ENCODE results near the gene PLEKHG4B. TPM values are rescaled to one million over a fixed set of nuclear protein-coding genes. Genes with fewer than 3 reads are reported as not detected.

Gene PLEKHG4B
- total and polyA plus RNA-seq, 7 donors: 0.01 TPM; not detected in 6

DNA sequence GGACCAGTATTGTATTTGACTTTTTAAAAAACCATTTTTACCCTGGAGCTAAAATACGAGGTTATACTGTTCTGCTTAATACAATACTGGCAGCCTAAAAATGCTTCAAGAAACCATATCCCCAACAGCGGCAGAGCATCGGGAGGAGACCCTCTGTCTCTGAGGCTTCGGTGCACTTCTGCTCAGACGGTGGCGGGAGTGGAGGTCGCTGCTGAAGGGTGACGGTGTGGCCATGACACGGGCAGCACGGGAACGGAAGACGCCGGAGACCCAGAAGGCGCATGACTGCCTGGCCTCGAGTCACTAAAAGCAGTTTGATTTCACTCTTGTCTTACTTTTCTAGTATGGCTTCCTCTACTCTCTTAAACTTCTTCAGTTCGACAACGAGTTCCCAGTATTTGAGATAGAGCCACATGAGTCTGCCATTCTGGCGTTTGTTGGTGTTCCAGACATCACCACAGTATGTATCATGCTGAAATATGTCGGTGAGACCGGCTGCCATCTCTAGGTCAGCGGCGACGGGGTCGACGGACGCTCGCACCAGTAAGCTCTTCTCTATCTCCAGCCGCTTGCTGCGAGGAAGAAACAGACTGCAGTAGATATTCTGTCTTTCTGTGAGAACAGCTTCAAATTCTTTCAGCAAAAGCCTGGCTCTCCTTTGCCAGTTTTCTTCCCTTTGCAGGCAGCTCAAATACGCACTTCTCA lies 113.2 kb downstream of the PLEKHG4B start:
- H3K27me3 ChIP-seq (ENCODE audit: insufficient read depth in 3 of 3, low read length in 2 of 3): no peaks in the 10 kb centered on the region
- ATAC-seq (no peak), DNase-seq (no peak)
- intact Hi-C loops (cut with DNase I): no loop called here
- peaks cover 10% of the 10 kb centered on the region for H3K4me1 ChIP-seq
- H3K27ac ChIP-seq: no peak overlapping the region
- 94 to 97% (median 94%) methylated on average over 30 of the region's 30 CpGs for WGBS, 3 donors
- peaks cover 0 to 31% of the 10 kb centered on the region in 2 donors for H3K36me3 ChIP-seq (ENCODE audit: insufficient read depth in 1 of 2, low read depth in 1 of 2)
- H3K9me3 ChIP-seq: no peaks in the 10 kb centered on the region
- TF ChIP-seq, protein P1, sequence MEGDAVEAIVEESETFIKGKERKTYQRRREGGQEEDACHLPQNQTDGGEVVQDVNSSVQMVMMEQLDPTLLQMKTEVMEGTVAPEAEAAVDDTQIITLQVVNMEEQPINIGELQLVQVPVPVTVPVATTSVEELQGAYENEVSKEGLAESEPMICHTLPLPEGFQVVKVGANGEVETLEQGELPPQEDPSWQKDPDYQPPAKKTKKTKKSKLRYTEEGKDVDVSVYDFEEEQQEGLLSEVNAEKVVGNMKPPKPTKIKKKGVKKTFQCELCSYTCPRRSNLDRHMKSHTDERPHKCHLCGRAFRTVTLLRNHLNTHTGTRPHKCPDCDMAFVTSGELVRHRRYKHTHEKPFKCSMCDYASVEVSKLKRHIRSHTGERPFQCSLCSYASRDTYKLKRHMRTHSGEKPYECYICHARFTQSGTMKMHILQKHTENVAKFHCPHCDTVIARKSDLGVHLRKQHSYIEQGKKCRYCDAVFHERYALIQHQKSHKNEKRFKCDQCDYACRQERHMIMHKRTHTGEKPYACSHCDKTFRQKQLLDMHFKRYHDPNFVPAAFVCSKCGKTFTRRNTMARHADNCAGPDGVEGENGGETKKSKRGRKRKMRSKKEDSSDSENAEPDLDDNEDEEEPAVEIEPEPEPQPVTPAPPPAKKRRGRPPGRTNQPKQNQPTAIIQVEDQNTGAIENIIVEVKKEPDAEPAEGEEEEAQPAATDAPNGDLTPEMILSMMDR (IDR thresholded peaks at IDR 0.05): no peak
- no peak overlapping the region for H3K4me3 ChIP-seq

DNA sequence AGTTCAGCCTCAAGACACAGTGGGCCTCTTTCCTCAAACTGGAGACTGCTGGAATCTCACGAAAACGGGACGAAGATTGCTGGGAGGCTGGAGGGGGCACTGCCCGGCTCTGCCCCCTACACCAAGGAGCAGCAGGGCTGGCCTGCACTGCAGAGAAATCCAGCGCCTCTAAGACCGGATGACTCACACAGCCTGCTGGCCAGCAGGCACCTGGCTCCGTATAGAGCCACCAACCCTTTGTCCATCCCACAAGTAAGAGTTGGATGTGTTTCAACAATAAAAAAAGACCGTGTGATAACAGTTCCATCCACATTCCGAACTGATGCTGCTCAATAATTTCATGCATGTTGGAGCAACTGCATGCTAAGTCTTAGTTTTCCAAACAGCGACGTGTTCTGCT lies 114.4 kb downstream of the PLEKHG4B start:
- no peak overlapping the region for H3K4me3 ChIP-seq
- peaks cover 10% of the 10 kb centered on the region for H3K4me1 ChIP-seq
- peaks cover 0 to 31% of the 10 kb centered on the region in 2 donors for H3K36me3 ChIP-seq (ENCODE audit: insufficient read depth in 1 of 2, low read depth in 1 of 2)
- no peaks in the 10 kb centered on the region for H3K27me3 ChIP-seq (ENCODE audit: insufficient read depth in 3 of 3, low read length in 2 of 3)
- intact Hi-C loops (cut with DNase I): no loop called here
- H3K27ac ChIP-seq: peak overlapping the region; percentile 38
- ATAC-seq (peak; percentile 95 to 98 (median 97)), DNase-seq (no peak)
- WGBS, 3 donors: 27 to 36% (median 29%) methylated on average over 11 of the region's 11 CpGs
- TF ChIP-seq, protein P1 (IDR thresholded peaks at IDR 0.05): no peak
- no peaks in the 10 kb centered on the region for H3K9me3 ChIP-seq

DNA sequence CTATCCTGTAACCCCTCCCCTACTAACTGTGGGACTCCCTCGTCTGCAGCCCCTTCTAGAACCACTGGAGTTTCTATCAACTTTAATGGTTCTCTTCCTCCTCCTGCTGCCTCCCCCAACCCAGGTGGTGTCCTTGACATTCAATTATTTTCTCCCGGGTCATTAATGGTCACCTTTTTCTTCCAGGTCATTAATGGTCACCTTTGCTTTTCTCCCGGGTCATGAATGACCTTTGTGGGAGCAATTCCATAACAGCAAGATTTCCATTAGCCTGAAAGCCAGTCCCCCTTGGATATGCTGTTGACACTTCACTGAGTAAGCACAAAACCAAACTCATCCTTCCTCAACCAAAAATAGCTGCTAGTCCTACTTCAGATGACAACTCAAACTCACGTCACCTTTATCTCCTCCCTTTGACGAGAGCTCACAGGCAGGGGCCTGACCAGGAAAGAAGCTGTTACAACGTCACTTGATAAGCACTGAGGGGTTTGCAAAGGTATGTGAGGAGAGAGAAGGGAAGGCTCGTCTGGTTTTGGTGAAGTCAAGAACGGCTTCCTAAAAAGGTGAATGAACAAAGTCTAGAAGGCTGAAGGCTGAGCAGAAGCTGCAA lies 115.1 kb downstream of the PLEKHG4B start:
- H3K4me1 ChIP-seq: peaks cover 10% of the 10 kb centered on the region
- no peak overlapping the region for H3K27ac ChIP-seq
- 77 to 79% (median 77%) methylated on average over 8 of the region's 8 CpGs for WGBS, 3 donors
- ATAC-seq (peak in 1 of 4 donors; percentile 7), DNase-seq (no peak)
- H3K27me3 ChIP-seq (ENCODE audit: insufficient read depth in 3 of 3, low read length in 2 of 3): no peaks in the 10 kb centered on the region
- peaks cover 0 to 31% of the 10 kb centered on the region in 2 donors for H3K36me3 ChIP-seq (ENCODE audit: insufficient read depth in 1 of 2, low read depth in 1 of 2)
- no peaks in the 10 kb centered on the region for H3K9me3 ChIP-seq
- TF ChIP-seq, protein P1 (IDR thresholded peaks at IDR 0.05): no peak
- H3K4me3 ChIP-seq: no peak overlapping the region
- intact Hi-C loops (cut with DNase I): no loop called here

DNA sequence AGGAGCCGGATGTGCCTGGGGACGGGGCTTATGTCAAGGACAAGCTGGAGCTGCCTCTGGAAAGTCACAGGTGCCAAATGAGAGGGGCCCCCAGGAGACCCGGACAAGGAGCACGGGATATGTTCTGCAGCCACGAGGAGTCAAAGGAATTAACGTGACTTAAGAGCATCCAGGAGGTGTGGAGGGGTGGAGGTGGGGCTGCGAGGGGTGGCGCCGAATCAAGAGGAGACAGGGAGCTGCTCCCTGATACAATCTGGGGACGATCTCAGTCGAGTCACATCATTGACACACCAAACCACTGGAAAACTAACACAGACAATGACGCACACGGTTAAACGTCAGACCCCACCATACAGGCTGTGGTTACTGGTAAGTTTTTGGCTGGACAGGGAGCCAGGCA lies 115.6 kb downstream of the PLEKHG4B start:
- Histone ChIP-seq H3K4me1 (peaks cover 10% of the 10 kb centered on the region), H3K27me3 (ENCODE audit: insufficient read depth in 3 of 3, low read length in 2 of 3) (no peaks in the 10 kb centered on the region), H3K9me3 (no peaks in the 10 kb centered on the region), H3K27ac (no peak overlapping the region), H3K36me3 (ENCODE audit: insufficient read depth in 1 of 2, low read depth in 1 of 2) (peaks cover 0 to 31% of the 10 kb centered on the region in 2 donors), H3K4me3 (no peak overlapping the region)
- TF ChIP-seq, protein P1 (IDR thresholded peaks at IDR 0.05): no peak
- no peak for ATAC-seq
- DNase-seq: no peak
- intact Hi-C loops (cut with DNase I): no loop called here
- WGBS, 3 donors: 72 to 84% (median 81%) methylated on average over 14 of the region's 14 CpGs
